WTC11 (cell line): ENCODE data around the gene FAM13A. TPM values are rescaled to one million over a fixed set of nuclear protein-coding genes. Genes with fewer than 3 reads are reported as not detected.
"Not testable (repeated sequence)": the region's sequence is repeated elsewhere in the genome, so short reads cannot be mapped to it uniquely, and the experiment has no call there.

Experiments used
- ATAC-seq: fragments of 200-7000 bp; cut with Tn5 transposase; 2 replicates; pipeline ENCODE4 v1.10.0; 2021; ENCODE audit warnings: mild to moderate bottlenecking, moderate library complexity
- CTCF ChIA-PET: fragments of 300-600 bp; sonication (Branson Sonifier 250); formaldehyde crosslinking; loops from one replicate; lab custom pipeline; 2021; ENCODE audit warnings: antibody characterized with exemption; lab: Charles Lee
- POLR2A ChIA-PET: fragments of 350-600 bp; sonication (Branson Sonifier 250); formaldehyde crosslinking; loops from one replicate; lab custom pipeline; 2021; ENCODE audit warnings: antibody characterized with exemption; lab: Charles Lee
- DNase-seq: peaks from one replicate; pipeline ENCODE4 v3.0.0; 2021; ENCODE audit warnings: low spot score
- H3K27ac Mint-ChIP-seq: 2 replicates; pipeline ENCODE4 v1.8.0; 2021; ENCODE audit warnings: mixed read lengths
- H3K27me3 Mint-ChIP-seq: 2 replicates; pipeline ENCODE4 v1.8.0; 2021; ENCODE audit warnings: low read depth, mild to moderate bottlenecking, moderate library complexity, mixed read lengths
- H3K36me3 Mint-ChIP-seq: 2 replicates; pipeline ENCODE4 v1.8.0; 2021; ENCODE audit warnings: mixed read lengths
- H3K4me1 Mint-ChIP-seq: 2 replicates; pipeline ENCODE4 v1.8.0; 2022; ENCODE audit warnings: mixed read lengths
- H3K4me3 Mint-ChIP-seq: 2 replicates; pipeline ENCODE4 v1.8.0; 2021; ENCODE audit warnings: mild to moderate bottlenecking, moderate library complexity, mixed read lengths
- H3K9me3 Mint-ChIP-seq: 2 replicates; pipeline ENCODE4 v1.8.0; 2021; ENCODE audit warnings: mixed read lengths
- CBFB ChIP-seq: sonication (generic); formaldehyde crosslinking; IDR thresholded peaks from 2 replicates; pipeline ENCODE4 v1.8.1; 2022; ENCODE audit warnings: mild to moderate bottlenecking, low read depth, missing genetic modification reagents
- FOXJ3 ChIP-seq: sonication (generic); formaldehyde crosslinking; IDR thresholded peaks from 2 replicates; pipeline ENCODE4 v1.9.0; 2021; ENCODE audit warnings: missing genetic modification reagents, mild to moderate bottlenecking, borderline replicate concordance
- GTF2I ChIP-seq: fragments of 250-450 bp; sonication (Bioruptor Pico); conservative IDR thresholded peaks from 2 replicates; pipeline ENCODE4 v1.4.0; 2021; ENCODE audit warnings: mild to moderate bottlenecking
- HMGA2 ChIP-seq: fragments of 250-450 bp; sonication (Bioruptor Pico); IDR thresholded peaks from 2 replicates; pipeline ENCODE4 v1.4.0; 2021; ENCODE audit warnings: mild to moderate bottlenecking, moderate library complexity
- PRDM15 ChIP-seq: sonication (generic); formaldehyde crosslinking; IDR thresholded peaks from 2 replicates; pipeline ENCODE4 v1.8.0; 2022; ENCODE audit warnings: missing genetic modification reagents
- TCF7 ChIP-seq: sonication (generic); formaldehyde crosslinking; IDR thresholded peaks from 2 replicates; pipeline ENCODE4 v1.8.0; 2022; ENCODE audit warnings: mild to moderate bottlenecking, low read depth, missing genetic modification reagents, moderate library complexity
- TEAD1 ChIP-seq: sonication (generic); formaldehyde crosslinking; IDR thresholded peaks from 2 replicates; pipeline ENCODE4 v1.8.0; 2022; ENCODE audit warnings: mild to moderate bottlenecking, missing genetic modification reagents
- TP53 ChIP-seq: sonication (generic); formaldehyde crosslinking; IDR thresholded peaks from 2 replicates; pipeline ENCODE4 v1.8.1; 2023; ENCODE audit warnings: mild to moderate bottlenecking, missing genetic modification reagents
- ZBTB21 ChIP-seq: sonication (generic); formaldehyde crosslinking; IDR thresholded peaks from 2 replicates; pipeline ENCODE4 v1.8.1; 2023; ENCODE audit warnings: mild to moderate bottlenecking, missing genetic modification reagents, borderline replicate concordance
- ZNF281 ChIP-seq: sonication (generic); formaldehyde crosslinking; IDR thresholded peaks from 2 replicates; pipeline ENCODE4 v1.8.0; 2023; ENCODE audit warnings: mild to moderate bottlenecking, missing genetic modification reagents
- ZNF512 ChIP-seq: sonication (generic); formaldehyde crosslinking; IDR thresholded peaks from 2 replicates; pipeline ENCODE4 v1.8.1; 2022; ENCODE audit warnings: missing genetic modification reagents, borderline replicate concordance
- total RNA-seq: library from RNA; stranded (reverse); gene quantifications from 3 replicates; pipeline ENCODE4 v1.2.3, GENCODE V29; 2021

Gene FAM13A
- total RNA-seq, 1 experiment from 2014 or later: 14.6 TPM

- no peak for TF ChIP-seq FOXJ3 (CRISPR knock-in tag)
- TF ChIP-seq TEAD1: no peak
- no peak for TF ChIP-seq CBFB (CRISPR knock-in tag)
- TF ChIP-seq GTF2I (CRISPR knock-in tag): no peak
- no peak for TF ChIP-seq PRDM15 (CRISPR knock-in tag)
Measured at GRCh38 chr4:89069481-89069880, 12.5 kb upstream of the FAM13A start (continued).

DNA sequence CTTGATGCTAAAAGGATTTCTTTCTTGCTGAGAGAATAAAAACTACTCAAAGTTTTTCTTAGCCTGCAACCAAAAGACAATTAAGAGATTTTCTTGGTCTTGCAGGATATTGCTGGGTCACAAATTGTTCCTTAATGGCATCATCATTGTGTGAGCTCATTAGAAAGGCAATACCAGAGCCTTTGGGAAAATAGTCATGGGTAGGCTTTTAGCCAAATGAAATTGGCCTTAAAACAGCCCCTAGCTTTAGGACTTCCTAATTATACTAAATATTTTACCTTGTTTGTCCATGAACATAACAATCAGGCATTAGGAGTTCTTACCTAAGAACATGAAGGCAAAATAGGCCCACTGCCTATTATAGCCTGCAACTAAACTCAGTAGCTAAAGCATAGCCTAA is 10.4 kb upstream of the FAM13A start:
- ATAC-seq (no peak), DNase-seq (no peak)
- Mint-ChIP-seq H3K4me1 (no peaks in the 10 kb centered on the region), H3K36me3 (peaks cover 15% of the 10 kb centered on the region), H3K9me3 (peaks cover 25% of the 10 kb centered on the region), H3K27me3 (peaks cover 2% of the 10 kb centered on the region; the same call in 1 of the 2 replicates), H3K27ac (no peak overlapping the region), H3K4me3 (no peak overlapping the region)
- CTCF ChIA-PET: no interaction called here
- no peak for TF ChIP-seq ZNF512 (CRISPR knock-in tag)
- TF ChIP-seq ZBTB21 (CRISPR knock-in tag): no peak
- POLR2A ChIA-PET: no interaction called here

DNA sequence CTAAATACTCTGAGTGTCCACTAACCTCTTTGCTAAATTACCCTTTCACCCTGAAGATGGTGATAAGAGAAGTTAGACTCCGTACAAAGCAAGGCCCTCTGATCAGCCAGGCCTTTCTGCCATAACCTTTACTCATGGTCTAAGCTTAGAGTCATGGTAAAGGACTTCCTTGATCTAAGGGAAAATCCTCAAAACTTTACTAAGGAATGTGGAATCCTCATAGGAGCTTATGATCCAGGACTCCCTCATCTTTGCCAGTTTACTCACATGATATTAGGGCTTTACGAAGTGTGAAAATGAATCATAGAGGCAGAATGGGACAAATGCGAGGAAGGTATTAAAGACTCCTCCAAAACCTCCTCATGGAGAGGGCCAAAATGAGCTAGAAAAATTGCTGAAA is 7.9 kb upstream of the FAM13A start:
- DNase-seq (no peak), ATAC-seq (no peak)
- Mint-ChIP-seq H3K4me3 (no peak overlapping the region), H3K27me3 (peaks cover 14% of the 10 kb centered on the region), H3K9me3 (peaks cover 49% of the 10 kb centered on the region), H3K27ac (no peak overlapping the region), H3K36me3 (peaks cover 25% of the 10 kb centered on the region), H3K4me1 (no peaks in the 10 kb centered on the region)
- TF ChIP-seq HMGA2 (CRISPR knock-in tag) (no peak), TP53 (CRISPR knock-in tag) (no peak), ZNF281 (CRISPR knock-in tag) (no peak), TCF7 (CRISPR knock-in tag) (no peak)
- CTCF ChIA-PET: no interaction called here
- POLR2A ChIA-PET: no interaction called here

GRCh38 chr4:89057844-89058243 is 859 bp upstream of the FAM13A start:
- POLR2A ChIA-PET, H3K36me3 Mint-ChIP-seq, DNase-seq, CTCF ChIA-PET, ATAC-seq: not testable (repeated sequence)
- Mint-ChIP-seq H3K27ac (peak overlapping the region; percentile 36; the same call in 1 of the 2 replicates), H3K4me1 (peaks cover 33% of the 10 kb centered on the region), H3K4me3 (peak overlapping the region; percentile 21; the same call in 1 of the 2 replicates), H3K9me3 (peaks cover 34% of the 10 kb centered on the region), H3K27me3 (peaks cover 12% of the 10 kb centered on the region)
